Measurements from ENCODE around the gene POLR3C.
A peak's percentile ranks its signal among the peaks of the same experiment; 100 is the strongest.

The POLR3C gene

GRCh38 chr1:145823565-145824498 lies at the start of gene POLR3C, which contains the start of gene RNF115:
Gene POLR3C, plus strand, starts transcription at chr1:145824200. Its CDS starts 1,577 bp downstream, at chr1:145825777.
Gene RNF115, minus strand, starts transcription at chr1:145824095. Its CDS starts 222 bp downstream, at chr1:145823873.
- peak within 1 kb of the TSS; percentile 87 for H3K4me3 ChIP-seq (ENCODE audit: low read depth, low read length)
- in situ Hi-C loops (cut with HindIII; ENCODE audit: low sequenced_read_pairs), result no loop called here
- DNase-seq (ENCODE audit: low read depth, low spot score), result peak; percentile 93
- TF ChIP-seq CTCF (IDR thresholded peaks at IDR 0.05; ENCODE audit: low read depth, low read length), result no peak

- in situ Hi-C loops (cut with HindIII; ENCODE audit: low sequenced_read_pairs), result no loop called here
- H3K4me3 ChIP-seq (ENCODE audit: low read depth, low read length), result no peak overlapping the region
Measured at GRCh38 chr1:145777357-145778145, 46.4 kb upstream of the POLR3C start.

GRCh38 chr1:145778146-145778540 lies 45.9 kb upstream of the POLR3C start:
- in situ Hi-C loops (cut with HindIII; ENCODE audit: low sequenced_read_pairs), result no loop called here

More at GRCh38 chr1:145777357-145778145, 46.4 kb upstream of the POLR3C start:
- no peak for TF ChIP-seq CTCF (IDR thresholded peaks at IDR 0.05; ENCODE audit: low read depth, low read length)
- no peak for DNase-seq (ENCODE audit: low read depth, low spot score)

GRCh38 chr1:145782272-145783099 lies 41.5 kb upstream of the POLR3C start:
- no peak for TF ChIP-seq CTCF (IDR thresholded peaks at IDR 0.05; ENCODE audit: low read depth, low read length)
- no peak overlapping the region for H3K4me3 ChIP-seq (ENCODE audit: low read depth, low read length)
- in situ Hi-C loops (cut with HindIII; ENCODE audit: low sequenced_read_pairs), result no loop called here
- peak; percentile 90 for DNase-seq (ENCODE audit: low read depth, low spot score)

More at GRCh38 chr1:145778146-145778540, 45.9 kb upstream of the POLR3C start:
- DNase-seq (ENCODE audit: low read depth, low spot score), result no peak
- H3K4me3 ChIP-seq (ENCODE audit: low read depth, low read length), result no peak overlapping the region
- TF ChIP-seq CTCF (IDR thresholded peaks at IDR 0.05; ENCODE audit: low read depth, low read length), result no peak

- TF ChIP-seq CTCF (IDR thresholded peaks at IDR 0.05; ENCODE audit: low read depth, low read length), result no peak
- in situ Hi-C loops (cut with HindIII; ENCODE audit: low sequenced_read_pairs), result no loop called here
- H3K4me3 ChIP-seq (ENCODE audit: low read depth, low read length), result no peak overlapping the region
- DNase-seq (ENCODE audit: low read depth, low spot score), result no peak
Measured at GRCh38 chr1:145784409-145784808, 39.6 kb upstream of the POLR3C start.

- DNase-seq (ENCODE audit: low read depth, low spot score), result no peak
- in situ Hi-C loops (cut with HindIII; ENCODE audit: low sequenced_read_pairs), result no loop called here
- TF ChIP-seq CTCF (IDR thresholded peaks at IDR 0.05; ENCODE audit: low read depth, low read length), result no peak
- no peak overlapping the region for H3K4me3 ChIP-seq (ENCODE audit: low read depth, low read length)
Measured at GRCh38 chr1:145785547-145785946, 38.5 kb upstream of the POLR3C start.
